HG03520 (cell line): ENCODE results near the gene PCDHGA4.
"Not testable (repeated sequence)": the region's sequence is repeated elsewhere in the genome, so short reads cannot be mapped to it uniquely, and the experiment has no call there.

Experiments
- ATAC-seq: cut with Tn5 transposase; IDR thresholded peaks from one replicate; pipeline ENCODE4 v1.9.1; 2021; ENCODE audit warnings: mild to moderate bottlenecking, moderate library complexity; ENCODE audit not compliant: unreplicated experiment

PCDHGA4 gene

DNA sequence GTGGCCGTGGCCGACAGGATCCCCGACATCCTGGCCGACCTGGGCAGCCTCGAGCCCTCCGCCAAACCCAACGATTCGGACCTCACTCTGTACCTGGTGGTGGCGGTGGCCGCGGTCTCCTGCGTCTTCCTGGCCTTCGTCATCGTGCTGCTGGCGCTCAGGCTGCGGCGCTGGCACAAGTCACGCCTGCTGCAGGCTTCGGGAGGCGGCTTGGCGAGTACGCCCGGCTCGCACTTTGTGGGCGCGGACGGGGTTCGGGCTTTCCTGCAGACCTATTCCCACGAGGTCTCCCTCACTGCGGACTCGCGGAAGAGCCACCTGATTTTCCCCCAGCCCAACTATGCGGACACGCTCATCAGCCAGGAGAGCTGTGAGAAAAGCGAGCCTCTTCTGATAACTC lies 8.8 kb upstream of the PCDHGA4 start:
- not testable (repeated sequence) for ATAC-seq

DNA sequence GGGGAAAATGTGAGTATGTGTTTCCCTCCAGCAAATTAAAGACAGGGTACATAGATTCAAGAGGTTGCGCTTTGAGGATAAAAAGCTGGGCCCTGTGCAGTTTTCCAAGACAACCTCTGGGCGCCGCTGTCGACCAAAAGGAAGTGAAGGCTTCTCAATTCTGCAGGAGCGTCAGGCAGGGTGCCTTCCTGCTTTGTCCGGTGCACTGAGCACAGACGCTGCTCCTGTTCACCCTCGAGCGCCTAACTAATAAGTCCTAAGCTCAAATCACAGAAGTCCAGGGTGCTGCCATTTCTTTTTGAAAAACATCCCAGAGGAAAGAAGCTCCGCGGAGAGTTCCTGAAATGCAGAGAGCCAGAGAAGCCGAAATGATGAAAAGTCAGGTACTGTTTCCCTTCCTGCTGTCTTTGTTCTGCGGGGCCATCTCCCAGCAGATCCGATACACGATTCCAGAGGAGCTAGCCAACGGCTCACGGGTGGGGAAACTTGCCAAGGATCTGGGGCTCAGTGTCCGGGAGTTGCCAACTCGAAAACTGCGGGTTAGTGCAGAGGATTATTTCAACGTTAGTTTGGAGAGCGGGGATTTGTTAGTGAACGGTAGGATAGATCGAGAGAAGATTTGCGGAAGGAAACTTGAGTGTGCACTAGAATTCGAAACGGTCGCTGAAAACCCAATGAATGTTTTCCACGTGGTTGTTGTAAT lies 4.8 kb upstream of the PCDHGA4 start, which contains the start of gene PCDHGB1:
PCDHGB1 (plus strand) TSS at position 183 of the 703 bp plus-strand sequence; CDS start at position 345, 162 bp downstream.
- peak; percentile 92 for ATAC-seq

DNA sequence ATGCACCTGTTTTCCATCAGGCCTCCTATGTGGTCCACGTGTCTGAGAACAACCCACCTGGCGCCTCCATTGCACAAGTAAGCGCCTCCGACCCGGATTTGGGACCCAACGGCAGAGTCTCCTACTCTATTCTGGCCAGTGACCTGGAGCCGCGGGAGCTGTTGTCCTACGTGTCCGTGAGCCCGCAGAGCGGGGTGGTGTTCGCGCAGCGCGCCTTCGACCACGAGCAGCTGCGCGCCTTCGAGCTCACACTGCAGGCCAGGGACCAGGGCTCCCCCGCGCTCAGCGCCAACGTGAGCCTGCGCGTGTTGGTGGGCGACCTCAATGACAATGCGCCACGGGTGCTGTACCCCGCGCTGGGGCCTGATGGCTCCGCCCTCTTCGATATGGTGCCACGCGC lies 3.2 kb upstream of the PCDHGA4 start:
- ATAC-seq = no peak

GRCh38 chr5:141355641-141356040 lies 820 bp downstream of the PCDHGA4 start:
- no peak for ATAC-seq

DNA sequence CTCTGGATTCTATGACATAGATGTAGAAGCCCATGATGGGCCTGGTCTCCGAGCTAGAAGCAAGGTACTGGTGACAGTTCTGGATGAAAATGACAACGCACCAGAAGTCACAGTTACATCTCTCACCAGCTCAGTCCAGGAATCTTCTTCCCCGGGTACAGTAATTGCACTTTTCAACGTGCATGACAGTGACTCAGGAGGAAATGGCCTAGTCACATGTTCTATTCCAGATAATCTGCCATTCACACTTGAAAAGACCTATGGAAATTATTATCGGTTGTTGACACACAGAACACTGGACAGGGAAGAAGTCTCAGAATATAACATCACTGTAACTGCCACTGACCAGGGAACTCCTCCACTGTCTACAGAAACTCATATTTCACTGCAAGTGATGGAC lies 1.3 kb downstream of the PCDHGA4 start:
- ATAC-seq = no peak

DNA sequence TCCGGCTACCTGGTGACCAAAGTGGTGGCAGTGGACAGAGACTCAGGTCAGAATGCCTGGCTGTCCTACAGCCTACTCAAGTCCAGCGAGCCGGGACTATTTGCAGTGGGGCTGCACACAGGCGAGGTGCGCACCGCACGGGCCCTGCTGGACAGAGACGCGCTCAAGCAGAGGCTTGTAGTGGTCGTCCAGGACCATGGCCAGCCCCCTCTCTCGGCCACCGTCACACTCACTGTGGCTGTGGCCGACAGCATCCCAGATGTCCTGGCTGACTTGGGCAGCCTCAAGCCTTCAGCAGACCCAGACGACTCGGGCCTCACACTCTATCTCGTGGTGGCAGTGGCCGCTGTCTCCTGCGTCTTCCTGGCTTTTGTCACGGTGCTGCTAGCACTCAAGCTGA lies 2.1 kb downstream of the PCDHGA4 start:
- no peak for ATAC-seq

DNA sequence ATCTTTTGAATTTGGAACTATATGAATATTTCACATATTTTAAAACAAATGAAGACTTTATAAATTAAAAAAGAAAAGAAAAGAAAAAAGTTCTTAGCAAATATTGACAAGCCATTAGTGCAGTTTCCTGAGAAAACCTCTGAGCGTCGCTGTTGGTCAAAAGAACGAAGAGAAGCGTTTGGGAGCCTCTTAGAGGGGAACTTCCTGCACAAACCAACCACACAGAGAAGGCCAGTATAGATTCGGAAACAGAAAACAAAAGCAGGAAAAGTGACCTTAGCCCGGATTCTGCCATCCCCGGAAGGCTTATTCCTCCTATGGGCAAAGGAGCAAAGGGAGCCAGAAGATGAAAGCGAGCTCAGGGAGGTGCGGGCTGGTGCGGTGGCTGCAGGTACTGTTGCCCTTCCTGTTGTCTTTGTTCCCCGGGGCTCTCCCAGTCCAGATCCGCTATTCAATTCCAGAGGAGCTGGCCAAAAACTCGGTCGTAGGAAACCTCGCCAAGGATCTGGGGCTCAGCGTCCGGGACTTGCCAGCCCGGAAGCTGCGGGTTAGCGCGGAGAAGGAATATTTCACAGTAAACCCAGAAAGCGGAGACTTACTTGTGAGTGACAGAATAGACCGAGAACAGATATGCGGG lies 5.1 kb downstream of the PCDHGA4 start, which contains the start of gene PCDHGB2:
PCDHGB2 (plus strand) TSS at position 205 of the 637 bp plus-strand sequence; CDS start at position 347, 142 bp downstream.
- peak; percentile 46 for ATAC-seq

- no peak for ATAC-seq
Observed at GRCh38 chr5:141360685-141361084, 5.9 kb downstream of the PCDHGA4 start.

DNA sequence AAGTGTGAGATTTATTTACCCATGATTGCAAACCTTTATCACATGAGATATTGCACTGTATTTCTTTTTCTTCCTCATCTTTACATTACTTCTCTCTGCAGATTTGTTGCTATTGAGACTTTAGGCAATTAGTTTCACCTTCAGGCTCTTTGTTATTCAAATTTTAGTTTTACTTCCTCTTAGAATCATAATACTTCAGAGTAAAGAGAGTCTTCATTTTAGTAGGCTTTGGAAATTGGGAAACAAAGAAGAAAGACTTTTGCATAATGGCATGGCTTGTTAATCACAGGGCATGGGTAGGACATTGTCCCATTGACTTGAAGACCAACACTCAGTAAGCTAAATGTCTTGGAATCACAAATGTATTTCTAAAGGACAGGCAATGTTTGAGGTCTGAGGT lies 7.9 kb downstream of the PCDHGA4 start:
- ATAC-seq = no peak

GRCh38 chr5:141363952-141364660 lies 9.3 kb downstream of the PCDHGA4 start, which contains the start of gene PCDHGA5:
Gene PCDHGA5, plus strand, starts transcription at chr5:141364162. Its CDS starts 169 bp downstream, at chr5:141364331.
- ATAC-seq = no peak

GRCh38 chr5:141366016-141366896 lies 11.4 kb downstream of the PCDHGA4 start:
- ATAC-seq = no peak

DNA sequence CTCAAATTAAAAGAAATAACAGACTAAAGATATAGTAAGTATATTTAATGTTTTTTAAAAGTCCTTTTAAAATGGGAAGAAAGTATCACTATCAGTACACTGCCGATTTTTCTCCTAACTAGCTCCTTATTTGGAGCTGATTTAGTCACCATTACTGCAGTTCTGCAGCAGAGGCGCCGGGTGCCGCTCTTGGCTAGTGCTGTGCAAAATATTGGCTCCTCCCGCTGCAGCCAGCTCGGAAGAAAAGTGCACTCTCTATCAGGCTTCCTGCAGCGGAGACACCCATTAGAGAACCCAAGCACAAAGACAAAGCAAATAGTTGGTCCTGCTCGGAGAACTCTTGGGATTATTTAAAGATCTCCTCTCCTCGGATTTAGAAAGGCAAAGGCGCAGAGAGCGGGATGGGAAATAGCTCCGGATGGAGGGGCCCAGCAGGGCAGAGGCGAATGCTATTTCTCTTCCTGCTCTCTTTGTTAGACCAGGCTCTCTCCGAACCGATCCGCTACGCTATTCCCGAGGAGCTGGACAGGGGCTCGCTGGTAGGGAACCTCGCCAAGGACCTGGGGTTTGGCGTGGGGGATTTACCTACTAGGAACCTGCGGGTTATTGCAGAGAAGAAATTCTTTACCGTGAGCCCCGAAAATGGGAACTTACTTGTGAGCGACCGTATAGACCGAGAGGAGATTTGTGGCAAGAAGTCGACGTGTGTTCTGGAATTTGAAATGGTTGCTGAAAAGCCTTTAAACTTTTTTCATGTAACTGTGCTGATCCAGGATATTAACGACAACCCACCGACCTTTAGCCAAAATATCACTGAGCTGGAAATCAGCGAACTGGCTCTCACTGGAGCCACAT lies 15.4 kb downstream of the PCDHGA4 start, which contains the start of gene PCDHGB3:
PCDHGB3 (plus strand) TSS at position 249 of the 855 bp plus-strand sequence; CDS start at position 402, 153 bp downstream.
- peak; percentile 98 for ATAC-seq

DNA sequence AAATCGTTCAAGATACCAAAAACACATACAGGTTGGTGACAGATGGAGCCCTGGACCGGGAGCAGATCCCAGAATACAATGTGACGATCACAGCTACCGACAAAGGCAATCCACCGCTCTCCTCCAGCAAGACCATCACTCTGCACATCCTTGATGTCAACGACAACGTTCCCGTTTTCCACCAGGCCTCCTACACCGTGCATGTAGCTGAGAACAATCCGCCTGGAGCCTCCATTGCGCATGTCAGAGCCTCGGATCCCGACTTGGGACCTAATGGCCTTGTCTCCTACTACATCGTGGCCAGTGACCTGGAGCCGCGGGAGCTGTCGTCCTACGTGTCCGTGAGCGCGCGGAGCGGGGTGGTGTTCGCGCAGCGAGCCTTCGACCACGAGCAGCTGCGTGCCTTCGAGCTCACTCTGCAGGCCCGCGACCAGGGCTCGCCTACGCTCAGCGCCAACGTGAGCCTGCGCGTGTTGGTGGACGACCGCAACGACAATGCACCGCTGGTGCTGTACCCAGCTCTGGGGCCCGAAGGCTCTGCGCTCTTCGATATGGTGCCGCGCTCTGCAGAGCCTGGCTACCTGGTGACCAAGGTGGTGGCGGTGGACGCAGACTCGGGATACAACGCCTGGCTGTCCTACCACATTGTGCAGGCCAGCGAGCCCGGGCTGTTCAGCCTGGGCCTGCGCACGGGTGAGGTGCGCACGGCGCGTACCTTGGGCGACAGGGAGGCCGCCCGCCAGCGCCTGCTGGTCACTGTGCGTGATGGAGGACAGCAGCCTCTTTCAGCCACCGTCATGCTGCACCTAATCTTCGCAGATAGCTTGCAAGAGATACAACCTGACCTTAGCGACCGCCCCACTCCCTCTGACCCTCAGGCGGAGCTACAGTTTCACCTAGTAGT lies 17.0 kb downstream of the PCDHGA4 start:
- no peak for ATAC-seq

DNA sequence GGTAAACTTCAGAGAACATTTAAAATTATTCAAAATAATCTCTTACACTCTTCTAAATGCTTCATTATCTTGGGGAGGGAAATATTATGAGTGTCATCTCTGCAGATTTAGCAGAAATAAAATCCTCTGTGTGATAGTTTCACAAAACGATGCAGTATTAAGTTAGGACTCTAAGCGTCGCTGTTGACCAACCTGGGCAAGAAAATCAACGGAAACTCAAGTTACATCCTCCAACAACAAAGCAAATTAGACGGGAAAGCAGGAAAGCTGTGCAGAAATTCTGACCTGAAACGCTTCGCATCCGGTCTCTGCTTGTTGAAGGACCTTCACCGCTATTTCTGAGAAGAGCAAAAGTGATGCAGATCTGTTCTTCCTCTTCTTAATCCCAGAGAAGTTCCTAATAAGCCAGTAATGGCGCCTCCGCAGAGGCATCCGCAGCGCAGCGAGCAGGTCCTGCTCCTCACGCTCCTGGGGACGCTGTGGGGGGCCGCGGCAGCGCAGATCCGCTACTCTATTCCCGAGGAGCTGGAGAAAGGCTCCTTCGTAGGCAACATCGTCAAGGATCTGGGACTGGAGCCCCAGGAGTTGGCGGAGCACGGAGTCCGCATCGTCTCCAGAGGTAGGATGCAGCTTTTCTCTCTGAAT lies 19.0 kb downstream of the PCDHGA4 start, which contains the start of gene PCDHGA6:
PCDHGA6 (plus strand) TSS at position 219 of the 645 bp plus-strand sequence; CDS start at position 412, 193 bp downstream.
- no peak for ATAC-seq

GRCh38 chr5:141374627-141375026 lies 19.8 kb downstream of the PCDHGA4 start:
- no peak for ATAC-seq

DNA sequence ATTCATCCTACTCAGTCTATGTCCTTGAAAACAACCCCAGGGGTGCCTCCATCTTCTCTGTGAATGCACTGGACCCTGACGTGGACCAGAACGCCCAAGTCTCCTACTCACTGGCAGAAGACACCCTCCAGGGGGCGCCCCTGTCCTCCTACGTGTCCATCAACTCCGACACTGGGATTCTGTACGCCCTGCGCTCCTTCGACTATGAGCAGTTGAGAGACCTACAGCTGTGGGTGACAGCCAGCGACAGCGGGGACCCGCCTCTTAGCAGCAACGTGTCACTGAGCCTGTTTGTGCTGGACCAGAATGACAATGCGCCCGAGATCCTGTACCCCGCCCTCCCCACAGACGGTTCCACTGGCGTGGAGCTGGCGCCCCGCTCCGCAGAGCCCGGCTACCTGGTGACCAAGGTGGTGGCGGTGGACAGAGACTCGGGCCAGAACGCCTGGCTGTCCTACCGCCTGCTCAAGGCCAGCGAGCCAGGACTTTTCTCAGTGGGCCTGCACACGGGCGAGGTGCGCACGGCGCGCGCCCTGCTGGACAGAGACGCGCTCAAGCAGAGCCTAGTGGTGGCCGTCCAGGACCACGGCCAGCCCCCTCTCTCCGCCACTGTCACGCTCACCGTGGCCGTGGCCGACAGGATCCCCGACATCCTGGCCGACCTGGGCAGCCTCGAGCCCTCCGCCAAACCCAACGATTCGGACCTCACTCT lies 20.8 kb downstream of the PCDHGA4 start:
- ATAC-seq = not testable (repeated sequence)
